ENCODE results near the gene CAMK2A.

Gene CAMK2A

GRCh38 chr5:150321211-150321610 lies 31.6 kb upstream of the CAMK2A start:
- H3K4me1 Mint-ChIP-seq (ENCODE audit: low read depth): peaks cover 3% of the 10 kb centered on the region
- H3K27ac Mint-ChIP-seq: no peak overlapping the region
- peaks cover 4% of the 10 kb centered on the region for H3K9me3 Mint-ChIP-seq
- H3K4me3 Mint-ChIP-seq: no peak overlapping the region
- no peaks in the 10 kb centered on the region for H3K27me3 Mint-ChIP-seq
- H3K36me3 Mint-ChIP-seq (ENCODE audit: low read depth): no peaks in the 10 kb centered on the region

GRCh38 chr5:150320044-150320613 lies 30.6 kb upstream of the CAMK2A start:
- Mint-ChIP-seq H3K9me3 (peaks cover 4% of the 10 kb centered on the region), H3K36me3 (ENCODE audit: low read depth) (no peaks in the 10 kb centered on the region), H3K4me3 (no peak overlapping the region), H3K27ac (no peak overlapping the region), H3K4me1 (ENCODE audit: low read depth) (peaks cover 3% of the 10 kb centered on the region), H3K27me3 (no peaks in the 10 kb centered on the region)

- no peaks in the 10 kb centered on the region for H3K27me3 Mint-ChIP-seq
- H3K4me1 Mint-ChIP-seq (ENCODE audit: low read depth): peaks cover 3% of the 10 kb centered on the region
- no peak overlapping the region for H3K4me3 Mint-ChIP-seq
- peaks cover 4% of the 10 kb centered on the region for H3K9me3 Mint-ChIP-seq
- H3K27ac Mint-ChIP-seq: no peak overlapping the region
- H3K36me3 Mint-ChIP-seq (ENCODE audit: low read depth): no peaks in the 10 kb centered on the region
Observed at GRCh38 chr5:150319484-150319790, 29.9 kb upstream of the CAMK2A start.

GRCh38 chr5:150318613-150319483 lies 29.3 kb upstream of the CAMK2A start:
- H3K27ac Mint-ChIP-seq: no peak overlapping the region
- H3K4me1 Mint-ChIP-seq (ENCODE audit: low read depth): peaks cover 3% of the 10 kb centered on the region
- H3K9me3 Mint-ChIP-seq: peaks cover 4% of the 10 kb centered on the region
- H3K4me3 Mint-ChIP-seq: no peak overlapping the region
- H3K36me3 Mint-ChIP-seq (ENCODE audit: low read depth): no peaks in the 10 kb centered on the region
- H3K27me3 Mint-ChIP-seq: no peaks in the 10 kb centered on the region

GRCh38 chr5:150317048-150318003 lies 27.8 kb upstream of the CAMK2A start:
- Mint-ChIP-seq H3K4me1 (ENCODE audit: low read depth) (peaks cover 3% of the 10 kb centered on the region), H3K36me3 (ENCODE audit: low read depth) (no peaks in the 10 kb centered on the region), H3K27me3 (no peaks in the 10 kb centered on the region)

GRCh38 chr5:150316320-150316719 lies 26.7 kb upstream of the CAMK2A start:
- Mint-ChIP-seq H3K9me3 (no peaks in the 10 kb centered on the region), H3K4me1 (ENCODE audit: low read depth) (peaks cover 3% of the 10 kb centered on the region), H3K4me3 (no peak overlapping the region), H3K36me3 (ENCODE audit: low read depth) (no peaks in the 10 kb centered on the region), H3K27ac (no peak overlapping the region), H3K27me3 (no peaks in the 10 kb centered on the region)

More at GRCh38 chr5:150317048-150318003, 27.8 kb upstream of the CAMK2A start:
- Mint-ChIP-seq H3K27ac (no peak overlapping the region), H3K4me3 (no peak overlapping the region), H3K9me3 (peaks cover 4% of the 10 kb centered on the region)

GRCh38 chr5:150315245-150315644 lies 25.7 kb upstream of the CAMK2A start:
- no peaks in the 10 kb centered on the region for H3K36me3 Mint-ChIP-seq (ENCODE audit: low read depth)

GRCh38 chr5:150313921-150314716 lies 24.5 kb upstream of the CAMK2A start:
- H3K4me3 Mint-ChIP-seq: no peak overlapping the region
- H3K27ac Mint-ChIP-seq: no peak overlapping the region
- H3K9me3 Mint-ChIP-seq: no peaks in the 10 kb centered on the region
- no peaks in the 10 kb centered on the region for H3K36me3 Mint-ChIP-seq (ENCODE audit: low read depth)
- H3K27me3 Mint-ChIP-seq: peaks cover 3% of the 10 kb centered on the region
- peaks cover 3% of the 10 kb centered on the region for H3K4me1 Mint-ChIP-seq (ENCODE audit: low read depth)

More at GRCh38 chr5:150315245-150315644, 25.7 kb upstream of the CAMK2A start:
- Mint-ChIP-seq H3K27me3 (peaks cover 3% of the 10 kb centered on the region), H3K4me3 (no peak overlapping the region), H3K9me3 (no peaks in the 10 kb centered on the region), H3K27ac (no peak overlapping the region), H3K4me1 (ENCODE audit: low read depth) (peaks cover 3% of the 10 kb centered on the region)

- Mint-ChIP-seq H3K4me3 (no peak overlapping the region), H3K27ac (no peak overlapping the region), H3K36me3 (ENCODE audit: low read depth) (no peaks in the 10 kb centered on the region), H3K27me3 (peaks cover 3% of the 10 kb centered on the region), H3K4me1 (ENCODE audit: low read depth) (peaks cover 3% of the 10 kb centered on the region), H3K9me3 (no peaks in the 10 kb centered on the region)
Observed at GRCh38 chr5:150313501-150313900, 23.9 kb upstream of the CAMK2A start.

GRCh38 chr5:150312518-150312917 lies 22.9 kb upstream of the CAMK2A start:
- H3K4me3 Mint-ChIP-seq: no peak overlapping the region
- H3K9me3 Mint-ChIP-seq: no peaks in the 10 kb centered on the region
- peaks cover 3% of the 10 kb centered on the region for H3K4me1 Mint-ChIP-seq (ENCODE audit: low read depth)
- no peaks in the 10 kb centered on the region for H3K36me3 Mint-ChIP-seq (ENCODE audit: low read depth)
- H3K27me3 Mint-ChIP-seq: peaks cover 3% of the 10 kb centered on the region
- H3K27ac Mint-ChIP-seq: no peak overlapping the region

GRCh38 chr5:150311015-150311692 lies 21.6 kb upstream of the CAMK2A start:
- H3K9me3 Mint-ChIP-seq: no peaks in the 10 kb centered on the region
- no peak overlapping the region for H3K27ac Mint-ChIP-seq
- H3K4me1 Mint-ChIP-seq (ENCODE audit: low read depth): no peaks in the 10 kb centered on the region
- no peak overlapping the region for H3K4me3 Mint-ChIP-seq
- no peaks in the 10 kb centered on the region for H3K36me3 Mint-ChIP-seq (ENCODE audit: low read depth)
- peaks cover 3% of the 10 kb centered on the region for H3K27me3 Mint-ChIP-seq

- H3K27ac Mint-ChIP-seq: no peak overlapping the region
- H3K4me1 Mint-ChIP-seq (ENCODE audit: low read depth): no peaks in the 10 kb centered on the region
- no peak overlapping the region for H3K4me3 Mint-ChIP-seq
- H3K9me3 Mint-ChIP-seq: no peaks in the 10 kb centered on the region
- H3K27me3 Mint-ChIP-seq: peaks cover 3% of the 10 kb centered on the region
- no peaks in the 10 kb centered on the region for H3K36me3 Mint-ChIP-seq (ENCODE audit: low read depth)
Observed at GRCh38 chr5:150310246-150310645, 20.7 kb upstream of the CAMK2A start.

GRCh38 chr5:150309886-150310239 lies 20.3 kb upstream of the CAMK2A start:
- H3K27ac Mint-ChIP-seq: no peak overlapping the region
- H3K9me3 Mint-ChIP-seq: no peaks in the 10 kb centered on the region
- H3K27me3 Mint-ChIP-seq: peaks cover 3% of the 10 kb centered on the region
- no peak overlapping the region for H3K4me3 Mint-ChIP-seq
- H3K36me3 Mint-ChIP-seq (ENCODE audit: low read depth): no peaks in the 10 kb centered on the region
- H3K4me1 Mint-ChIP-seq (ENCODE audit: low read depth): no peaks in the 10 kb centered on the region
